ENCODE results near the gene AKR7A2. TPM values are rescaled to one million over a fixed set of nuclear protein-coding genes. Genes with fewer than 3 reads are reported as not detected.
"Not testable (repeated sequence)": the region's sequence is repeated elsewhere in the genome, so short reads cannot be mapped to it uniquely, and the experiment has no call there.

The AKR7A2 gene
- total RNA-seq, 1 donor from 2014 or later = 40.8 TPM

DNA sequence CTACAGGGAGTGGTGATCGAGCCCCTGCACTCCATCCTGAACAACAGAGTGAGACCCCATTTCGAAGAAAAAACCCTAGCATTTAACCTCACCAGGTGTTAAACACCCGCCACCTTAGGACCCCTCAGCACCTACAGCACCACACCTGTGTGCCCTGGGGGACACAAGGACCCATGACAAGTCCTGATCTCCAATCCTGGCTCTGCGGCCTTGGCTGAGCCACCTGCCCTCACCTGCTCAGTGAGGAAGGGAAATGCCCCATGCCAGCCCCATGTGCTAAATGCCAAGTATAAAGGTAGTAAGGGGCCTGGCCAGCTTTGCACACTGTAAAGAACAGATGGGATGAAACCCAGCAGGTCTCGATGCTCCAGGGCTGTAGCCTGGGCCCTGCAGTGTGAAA, 49.2 kb downstream of the AKR7A2 start:
- no peak for DNase-seq (ENCODE audit: low spot score)

DNA sequence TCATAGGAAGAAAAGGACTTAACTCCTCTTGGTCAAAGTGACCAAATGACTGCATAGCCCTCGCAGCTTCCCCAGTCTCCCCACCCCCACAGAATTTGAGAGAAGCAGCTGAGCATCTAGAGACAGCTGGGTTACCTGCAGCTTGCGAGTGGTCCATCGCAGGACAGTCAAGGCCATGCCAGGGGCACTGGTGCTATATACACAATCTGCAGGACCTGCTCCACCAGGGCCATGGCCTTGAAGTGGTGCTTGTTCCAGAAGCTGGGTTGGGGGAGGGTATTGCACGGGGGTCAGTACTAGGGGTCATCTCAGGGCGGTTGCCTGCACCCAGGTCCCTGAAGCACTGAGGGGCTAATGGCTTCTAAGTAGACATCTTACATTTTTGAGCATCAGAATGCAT, 49.9 kb downstream of the AKR7A2 start:
- DNase-seq (ENCODE audit: low spot score) = no peak

DNA sequence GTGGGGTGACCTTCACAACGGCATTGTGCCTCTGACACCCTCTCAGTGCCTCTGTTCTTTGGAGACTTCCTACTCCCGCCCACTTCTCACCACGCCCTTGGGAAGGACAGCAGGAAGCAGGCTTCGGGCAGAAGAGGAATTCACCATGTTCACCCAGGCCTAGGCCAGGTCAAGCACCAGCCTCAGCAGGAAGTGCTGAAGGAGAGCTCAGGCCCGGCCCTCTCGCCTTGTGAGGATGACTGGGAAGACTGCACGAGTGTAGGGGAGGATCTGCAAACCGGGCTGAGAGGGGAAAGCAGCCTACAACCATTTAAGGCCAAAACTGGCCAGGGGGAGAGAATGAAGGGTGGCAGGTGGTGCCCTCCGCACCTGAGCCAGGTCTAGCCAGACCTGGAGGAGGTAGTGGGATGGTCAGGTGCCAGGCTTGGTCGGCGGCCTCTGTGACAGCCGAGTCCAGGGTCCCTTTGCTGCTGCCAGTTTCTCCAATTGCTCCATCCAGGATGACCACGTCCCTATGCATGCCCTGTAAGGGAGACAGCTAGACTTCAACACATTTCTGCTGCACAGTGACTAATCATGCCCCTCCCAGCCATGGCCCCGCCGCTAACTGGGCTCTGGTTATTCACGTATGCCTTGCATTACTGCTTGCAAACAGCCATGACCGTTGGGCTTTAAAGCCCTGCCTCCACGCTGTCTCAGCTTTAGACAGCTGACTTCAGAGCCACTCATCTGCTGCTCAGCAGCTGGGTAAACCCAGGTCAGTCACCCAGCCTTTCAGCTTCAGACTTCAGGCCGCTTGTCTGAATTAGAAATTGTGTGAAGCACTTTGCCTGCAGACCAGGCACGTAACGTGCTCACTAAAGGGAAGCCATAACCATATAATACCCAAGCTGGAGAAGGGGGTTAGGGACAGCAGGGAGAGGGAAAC, 51.5 kb downstream of the AKR7A2 start:
- no peak for DNase-seq (ENCODE audit: low spot score)

DNA sequence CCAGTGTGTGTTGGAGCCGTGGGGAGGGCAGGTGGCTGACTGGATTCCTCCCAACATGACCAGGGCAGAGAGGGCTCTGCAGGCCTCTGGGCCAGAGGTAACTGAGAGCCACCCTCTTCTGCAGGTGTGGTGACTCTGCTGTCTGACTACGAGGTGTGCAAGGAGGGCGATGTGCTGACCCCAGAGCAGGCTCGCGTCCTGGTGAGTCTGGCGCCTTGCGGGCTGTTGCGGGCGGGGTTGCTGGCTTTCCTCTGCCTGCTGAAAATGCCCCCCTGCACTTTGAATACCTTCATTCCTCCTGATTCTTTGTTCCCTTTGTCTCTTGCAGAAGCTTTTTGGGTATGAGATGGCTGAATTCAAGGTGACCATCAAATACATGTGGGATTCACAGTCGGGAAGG, 53.6 kb downstream of the AKR7A2 start:
- DNase-seq (ENCODE audit: low spot score) = no peak

DNA sequence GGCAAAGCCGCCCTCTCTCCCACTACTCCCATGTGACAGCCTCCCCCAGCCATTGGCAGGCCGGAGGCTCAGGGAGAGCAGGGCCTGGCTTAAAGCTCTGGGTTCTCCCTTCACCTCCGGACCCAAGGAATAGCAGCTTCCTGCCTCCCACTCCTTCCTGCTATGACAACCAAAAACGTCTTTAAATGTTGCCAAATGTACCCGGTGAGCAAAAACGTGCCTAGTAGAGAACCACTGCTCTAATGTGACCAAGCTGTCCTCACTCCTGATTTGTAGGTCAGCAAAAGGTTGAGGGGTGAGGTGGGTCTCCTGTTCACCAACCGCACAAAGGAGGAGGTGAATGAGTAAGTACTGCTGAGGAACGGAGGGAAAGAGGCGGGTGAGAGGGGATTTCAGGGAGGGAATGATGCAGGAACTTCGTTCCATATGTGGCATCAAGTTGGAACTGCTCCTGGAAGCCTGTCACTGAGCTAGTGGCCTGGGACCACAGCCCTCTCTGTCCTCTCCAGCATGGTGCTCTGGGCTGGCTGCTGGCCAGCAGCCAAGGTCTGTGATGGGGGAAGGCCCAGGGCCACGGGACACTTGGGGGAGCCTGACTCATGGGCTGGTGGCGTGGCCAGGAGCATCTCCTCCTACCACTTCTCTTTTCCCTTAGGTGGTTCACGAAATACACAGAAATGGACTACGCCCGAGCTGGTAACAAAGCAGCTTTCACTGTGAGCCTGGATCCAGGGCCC, 54.6 kb downstream of the AKR7A2 start:
- DNase-seq (ENCODE audit: low spot score) = no peak

DNA sequence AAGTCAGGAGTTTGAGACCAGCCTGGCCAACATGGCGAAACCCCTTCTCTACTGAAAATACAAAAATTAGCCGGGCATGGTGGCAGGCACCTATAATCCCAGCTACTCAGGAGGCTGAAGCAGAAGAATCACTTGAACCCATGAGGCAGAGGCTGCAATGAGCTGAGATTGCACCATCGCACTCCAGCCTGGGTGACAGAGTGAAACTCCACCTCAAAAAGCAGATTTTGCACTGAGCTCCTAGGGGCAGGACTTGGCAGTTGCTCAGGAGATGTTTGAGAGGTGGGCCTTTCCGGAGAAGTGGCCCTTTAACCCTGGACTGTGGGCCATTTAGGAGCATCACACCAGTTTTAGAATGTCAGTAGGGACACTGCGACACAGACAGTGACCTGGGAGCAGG, 55.6 kb downstream of the AKR7A2 start:
- DNase-seq (ENCODE audit: low spot score) = not testable (repeated sequence)

DNA sequence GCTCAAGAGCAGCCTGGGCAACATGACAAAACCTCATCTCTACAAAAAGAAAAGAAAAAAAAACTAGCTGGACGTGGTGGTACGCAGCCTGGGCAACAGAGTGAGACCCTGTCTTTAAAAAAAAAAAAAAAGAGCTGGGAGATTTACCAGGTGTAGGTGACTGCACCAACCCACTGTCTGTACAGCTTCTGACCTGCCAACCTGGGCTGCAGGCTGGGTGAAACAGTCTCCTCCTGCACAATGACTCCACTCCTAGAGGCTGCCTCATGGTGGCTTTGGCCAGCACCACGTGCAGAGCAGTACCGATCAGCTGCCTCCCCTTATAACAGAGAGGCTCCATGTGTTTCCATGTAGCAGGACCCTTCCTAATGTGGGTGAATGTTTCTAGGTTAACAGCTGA, 56.7 kb downstream of the AKR7A2 start:
- DNase-seq (ENCODE audit: low spot score) = no peak

DNA sequence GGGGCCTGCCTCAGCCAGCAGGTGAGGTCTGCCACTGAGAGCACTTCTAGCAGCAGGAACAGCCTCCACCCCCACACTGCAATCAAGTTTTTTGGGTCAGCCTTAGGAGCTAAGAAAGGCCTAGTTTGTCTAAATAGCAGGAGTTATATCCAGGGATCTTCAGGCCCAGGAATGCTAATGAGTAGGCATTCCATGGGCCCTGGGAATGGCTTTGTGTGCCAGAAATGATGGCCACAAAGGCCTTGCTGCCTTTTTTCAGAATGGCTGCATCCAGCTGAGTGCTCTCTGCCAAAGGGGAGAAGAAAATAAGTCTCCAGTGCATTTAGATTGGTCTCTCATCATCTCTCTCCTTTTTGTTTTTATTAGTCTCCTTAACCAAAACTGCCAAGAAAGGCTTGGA, 57.5 kb downstream of the AKR7A2 start:
- DNase-seq (ENCODE audit: low spot score) = no peak

Other genes with a start within 250 kb of the AKR7A2 start
- 174 TPM for gene UBR4, start 101.9 kb downstream of the AKR7A2 start, total RNA-seq
- gene EMC1, start 60.6 kb downstream of the AKR7A2 start, total RNA-seq = 54.6 TPM
- gene MRTO4, start 60.3 kb downstream of the AKR7A2 start, total RNA-seq = 43.0 TPM
- 1.8 TPM for gene AKR7A3, start 23.4 kb downstream of the AKR7A2 start, total RNA-seq
- gene SLC66A1, start 182 bp upstream of the AKR7A2 start, total RNA-seq = 11.3 TPM
- gene CAPZB, start 173.4 kb upstream of the AKR7A2 start, total RNA-seq = 284 TPM

All from ureter (tissue), 1 donor.